ENCODE measurements around the gene SCARB1. TPM values are rescaled to one million over a fixed set of nuclear protein-coding genes. Genes with fewer than 3 reads are reported as not detected.

Gene SCARB1
- total RNA-seq, 1 experiment from 2014 or later, result 31.3 TPM

DNA sequence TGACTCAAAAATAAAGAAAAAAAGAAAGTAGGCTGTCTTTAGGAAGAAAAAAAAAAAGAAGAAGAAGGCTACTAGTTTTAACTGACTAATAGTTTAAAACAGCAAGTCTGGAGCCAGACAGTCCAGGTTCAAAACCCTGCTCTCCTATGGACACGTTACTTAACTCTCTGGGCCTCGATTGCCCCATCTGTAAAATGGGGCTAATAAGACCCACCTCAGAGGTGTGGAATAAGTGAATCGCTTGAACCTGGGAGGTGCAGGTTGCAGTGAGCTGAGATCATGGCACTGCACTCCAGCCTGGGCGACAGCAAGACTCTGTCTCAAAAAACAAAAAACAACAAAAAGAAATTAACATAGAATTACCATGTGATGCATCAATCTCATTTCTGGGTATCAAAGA, 10.5 kb upstream of the SCARB1 start:
- H3K27ac Mint-ChIP-seq, result no peak overlapping the region
- Histone ChIP-seq H3K23ac (ENCODE audit: insufficient read length, low read depth, low read length) (no peak overlapping the region), H3K79me2 (ENCODE audit: insufficient read depth, low read length) (no peaks in the 10 kb centered on the region), H2BK20ac (ENCODE audit: low read depth, low read length, poor library complexity, severe bottlenecking) (no peak overlapping the region), H3K18ac (ENCODE audit: insufficient read length, low read depth, low read length) (no peak overlapping the region), H4K20me1 (ENCODE audit: control insufficient read depth, insufficient read depth, insufficient read length) (no peaks in the 10 kb centered on the region), H2BK12ac (ENCODE audit: insufficient read length, low read depth, low read length) (no peak overlapping the region), H3K79me1 (ENCODE audit: insufficient read depth, low read depth, low read length, poor library complexity, severe bottlenecking) (no peaks in the 10 kb centered on the region), H3T11ph (ENCODE audit: low read length) (no peak overlapping the region), H2BK5ac (ENCODE audit: insufficient read length, low read length) (no peak overlapping the region), H2BK120ac (ENCODE audit: low read depth, low read length, poor library complexity, severe bottlenecking) (no peak overlapping the region), H3K9ac (ENCODE audit: extremely low read depth, insufficient read length, low read length) (no peak overlapping the region), H2BK15ac (ENCODE audit: low read depth, low read length) (no peak overlapping the region), H3K4me1 (ENCODE audit: insufficient read depth, low read length) (no peaks in the 10 kb centered on the region), H3K56ac (ENCODE audit: insufficient read length, low read depth, low read length) (no peak overlapping the region), H4K91ac (ENCODE audit: insufficient read length, low read depth, low read length) (no peak overlapping the region), H2AK5ac (ENCODE audit: insufficient read length, low read length) (no peak overlapping the region), H3K27ac (ENCODE audit: insufficient read length, low read depth, low read length) (no peak overlapping the region), H2AFZ (ENCODE audit: low read length) (no peak overlapping the region), H3K4me2 (ENCODE audit: insufficient read depth, insufficient read length, low read length) (no peak overlapping the region), H4K5ac (ENCODE audit: insufficient read length, low read depth, low read length) (no peak overlapping the region), H3K4ac (ENCODE audit: low read depth, low read length) (no peak overlapping the region), H4K8ac (replicated peaks; ENCODE audit: insufficient read length, low read depth, low read length) (no peak overlapping the region), H3K14ac (ENCODE audit: insufficient read depth, low read length) (no peak overlapping the region), H3K27me3 (ENCODE audit: insufficient read depth, low read length) (no peaks in the 10 kb centered on the region), H3K9me3 (ENCODE audit: control insufficient read depth, low read depth, low read length) (no peaks in the 10 kb centered on the region), H3K23me2 (ENCODE audit: insufficient read length, low read depth, low read length, poor library complexity, severe bottlenecking) (no peaks in the 10 kb centered on the region)
- no CpG with 5 or more reads among the region's 4 CpGs for WGBS (ENCODE audit: extremely low coverage, insufficient read length, low lambda C conversion rate)
- no peak for DNase-seq
- peaks cover 6% of the 10 kb centered on the region for H3K27me3 Mint-ChIP-seq (ENCODE audit: low read depth)
- H3K4me1 Mint-ChIP-seq, result peaks cover 9 to 10% of the 10 kb centered on the region in 2 experiments
- no peaks in the 10 kb centered on the region for H3K36me3 Mint-ChIP-seq (ENCODE audit: insufficient read depth in 1 of 3, low read depth in 3 of 3)
- no peaks in the 10 kb centered on the region for H3K9me3 Mint-ChIP-seq
- TF ChIP-seq, protein P1, sequence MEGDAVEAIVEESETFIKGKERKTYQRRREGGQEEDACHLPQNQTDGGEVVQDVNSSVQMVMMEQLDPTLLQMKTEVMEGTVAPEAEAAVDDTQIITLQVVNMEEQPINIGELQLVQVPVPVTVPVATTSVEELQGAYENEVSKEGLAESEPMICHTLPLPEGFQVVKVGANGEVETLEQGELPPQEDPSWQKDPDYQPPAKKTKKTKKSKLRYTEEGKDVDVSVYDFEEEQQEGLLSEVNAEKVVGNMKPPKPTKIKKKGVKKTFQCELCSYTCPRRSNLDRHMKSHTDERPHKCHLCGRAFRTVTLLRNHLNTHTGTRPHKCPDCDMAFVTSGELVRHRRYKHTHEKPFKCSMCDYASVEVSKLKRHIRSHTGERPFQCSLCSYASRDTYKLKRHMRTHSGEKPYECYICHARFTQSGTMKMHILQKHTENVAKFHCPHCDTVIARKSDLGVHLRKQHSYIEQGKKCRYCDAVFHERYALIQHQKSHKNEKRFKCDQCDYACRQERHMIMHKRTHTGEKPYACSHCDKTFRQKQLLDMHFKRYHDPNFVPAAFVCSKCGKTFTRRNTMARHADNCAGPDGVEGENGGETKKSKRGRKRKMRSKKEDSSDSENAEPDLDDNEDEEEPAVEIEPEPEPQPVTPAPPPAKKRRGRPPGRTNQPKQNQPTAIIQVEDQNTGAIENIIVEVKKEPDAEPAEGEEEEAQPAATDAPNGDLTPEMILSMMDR (conservative IDR thresholded peaks at IDR 0.05), result no peak
- H3K4me3 Mint-ChIP-seq, result no peak overlapping the region
